ENCODE measurements around the gene ETV6. TPM values are rescaled to one million over a fixed set of nuclear protein-coding genes. Genes with fewer than 3 reads are reported as not detected.
"Not testable (repeated sequence)": the region's sequence is repeated elsewhere in the genome, so short reads cannot be mapped to it uniquely, and the experiment has no call there.

The ETV6 gene
- total RNA-seq: 23.4 TPM

GRCh38 chr12:11649413-11650285 lies at the start of gene ETV6:
TSS of gene ETV6 (plus strand) at chr12:11649674. CDS start at chr12:11650128, 454 bp downstream.
- peak; percentile 67 for ATAC-seq

- no peak for ATAC-seq
Observed at GRCh38 chr12:11600199-11600598, 49.3 kb upstream of the ETV6 start.

GRCh38 chr12:11601647-11602046 lies 47.8 kb upstream of the ETV6 start:
- no peak for ATAC-seq

- ATAC-seq: no peak
Observed at GRCh38 chr12:11607313-11608081, 42.0 kb upstream of the ETV6 start.

GRCh38 chr12:11609045-11609444 lies 40.4 kb upstream of the ETV6 start:
- no peak for ATAC-seq

DNA sequence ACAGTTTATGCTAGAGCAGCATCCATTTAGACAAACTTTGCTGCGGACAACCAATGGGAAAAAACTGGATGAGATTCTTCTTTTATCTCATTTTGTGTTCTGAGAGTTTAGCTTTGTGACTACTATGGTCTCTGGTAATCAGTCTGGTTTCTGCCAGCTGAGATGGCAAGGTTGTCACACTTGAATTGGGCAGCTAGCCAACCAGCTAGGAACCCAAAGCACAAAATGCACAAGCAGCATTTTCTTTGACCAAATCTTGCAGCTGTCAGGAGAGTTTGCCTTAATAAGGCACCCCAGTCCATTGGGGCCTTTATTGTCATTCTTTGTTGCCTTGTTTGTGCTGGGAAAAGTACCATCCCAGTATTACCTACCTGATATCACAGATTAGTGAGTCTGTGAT lies 34.0 kb upstream of the ETV6 start:
- no peak for ATAC-seq

DNA sequence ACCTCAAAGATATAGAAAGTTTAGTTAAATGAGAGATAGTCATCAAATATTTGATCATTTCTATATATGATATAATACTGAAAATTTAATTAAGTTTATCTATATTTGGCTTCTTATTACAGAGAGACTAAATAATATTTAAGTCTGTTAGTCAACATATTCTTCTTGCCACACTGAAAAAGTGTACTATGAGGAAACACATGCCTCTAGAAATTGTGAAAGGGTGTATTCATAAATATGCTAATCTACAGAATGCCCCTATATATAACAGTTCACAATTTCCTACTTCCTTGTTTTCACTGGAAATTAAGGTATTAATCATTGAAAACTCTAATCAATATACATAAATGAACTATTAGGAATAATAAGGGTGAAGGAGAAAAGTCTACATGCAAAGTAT lies 31.4 kb upstream of the ETV6 start:
- ATAC-seq: no peak

DNA sequence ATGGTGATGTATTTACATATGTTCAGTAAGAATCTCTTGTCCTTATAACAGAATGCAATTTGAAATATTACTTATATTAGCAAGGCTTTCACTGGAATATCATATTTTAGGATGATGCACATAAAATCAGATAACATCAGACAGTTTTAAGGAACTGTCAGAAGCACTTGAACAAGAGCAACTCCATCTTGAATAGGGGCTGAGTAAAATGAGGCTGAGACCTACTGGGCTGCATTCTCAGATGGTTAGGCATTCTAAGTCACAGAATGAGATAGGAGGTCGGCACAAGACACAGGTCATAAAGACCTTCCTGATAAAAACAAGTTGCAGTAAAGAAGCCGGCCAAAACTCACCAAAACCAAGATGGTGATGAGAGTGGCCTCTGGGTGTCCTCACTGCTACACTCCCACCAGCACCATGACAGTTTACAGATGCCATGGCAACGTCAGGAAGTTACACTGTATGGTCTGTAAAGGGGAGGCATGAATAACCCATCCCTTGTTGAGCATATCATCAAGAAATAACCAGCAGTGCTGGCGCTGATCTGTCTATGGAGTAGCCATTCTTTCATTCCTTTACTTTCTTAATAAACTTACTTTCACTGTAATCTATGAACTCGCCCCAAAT lies 27.6 kb upstream of the ETV6 start:
- no peak for ATAC-seq

GRCh38 chr12:11622876-11623281 lies 26.6 kb upstream of the ETV6 start:
- ATAC-seq: no peak

- no peak for ATAC-seq
Observed at GRCh38 chr12:11623382-11623781, 26.1 kb upstream of the ETV6 start.

DNA sequence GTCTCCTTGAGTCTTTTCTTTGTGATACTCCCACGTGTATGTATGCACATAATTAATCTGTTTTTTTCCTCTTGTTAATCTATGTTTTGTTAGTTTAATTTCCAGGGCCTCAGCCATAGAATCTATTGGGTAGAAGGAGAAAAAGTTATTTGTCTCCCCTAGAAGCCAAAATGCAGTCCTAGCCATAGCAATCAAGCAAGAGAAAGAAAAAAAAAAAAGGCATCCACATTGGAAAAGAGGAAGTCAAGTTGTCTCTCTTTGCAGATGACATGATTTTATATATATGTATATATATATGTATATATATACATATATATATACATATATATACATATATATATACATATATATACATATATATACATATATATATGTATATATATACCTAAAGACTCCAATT lies 25.4 kb upstream of the ETV6 start:
- no peak for ATAC-seq

GRCh38 chr12:11627709-11628108 lies 21.8 kb upstream of the ETV6 start:
- ATAC-seq: not testable (repeated sequence)

GRCh38 chr12:11628353-11628752 lies 21.1 kb upstream of the ETV6 start:
- no peak for ATAC-seq

DNA sequence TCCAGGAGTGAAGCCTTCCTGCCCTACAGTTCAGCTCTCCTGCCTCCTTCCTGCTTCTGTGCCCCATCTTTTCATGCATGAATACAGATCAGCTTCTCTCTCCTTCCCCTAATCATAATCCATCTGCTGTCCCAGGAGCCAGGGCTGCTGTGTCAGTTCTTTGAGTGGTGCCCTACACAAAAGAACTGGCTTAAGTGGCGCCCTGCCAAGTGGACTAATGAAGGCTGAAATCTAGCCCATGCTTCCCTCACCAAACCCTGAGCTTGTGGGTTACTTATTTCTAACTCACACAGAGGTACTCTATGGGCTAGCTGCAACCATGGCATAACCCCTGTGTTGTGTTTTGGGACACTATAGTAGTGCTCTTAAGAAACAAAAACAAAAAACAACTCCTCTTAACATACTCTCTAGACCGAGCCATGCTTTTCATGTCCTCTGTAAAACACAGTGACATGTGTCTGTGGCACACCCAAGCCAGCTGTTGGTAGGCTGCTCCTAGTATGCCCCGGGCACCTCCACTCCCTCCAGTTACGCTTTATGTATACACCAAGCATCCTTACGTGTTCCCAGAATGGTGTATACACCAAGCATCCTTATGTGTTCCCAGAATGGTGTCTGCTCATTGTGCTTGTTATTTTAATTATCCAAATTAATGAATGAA lies 19.3 kb upstream of the ETV6 start:
- peak; percentile 8 for ATAC-seq

DNA sequence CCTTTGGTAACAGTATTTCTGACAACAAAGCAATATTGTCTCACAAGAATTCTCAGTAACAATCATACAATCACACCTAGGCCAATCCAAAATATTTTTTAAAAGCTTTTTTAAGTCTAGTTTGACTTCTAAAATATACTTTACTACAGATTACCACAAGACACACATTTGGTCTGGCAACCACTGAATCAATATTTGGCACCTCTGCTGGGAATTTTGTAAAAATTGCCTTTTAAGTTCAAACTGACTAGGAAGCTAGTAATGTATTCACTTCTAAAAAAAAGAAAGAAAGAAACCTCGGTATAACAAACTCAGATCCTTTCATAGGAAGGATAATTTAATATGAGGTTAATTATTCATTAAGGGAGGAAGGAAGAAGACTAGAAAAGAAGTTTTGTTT lies 18.2 kb upstream of the ETV6 start:
- ATAC-seq: no peak

- ATAC-seq: not testable (repeated sequence)
Observed at GRCh38 chr12:11631881-11632280, 17.6 kb upstream of the ETV6 start.

DNA sequence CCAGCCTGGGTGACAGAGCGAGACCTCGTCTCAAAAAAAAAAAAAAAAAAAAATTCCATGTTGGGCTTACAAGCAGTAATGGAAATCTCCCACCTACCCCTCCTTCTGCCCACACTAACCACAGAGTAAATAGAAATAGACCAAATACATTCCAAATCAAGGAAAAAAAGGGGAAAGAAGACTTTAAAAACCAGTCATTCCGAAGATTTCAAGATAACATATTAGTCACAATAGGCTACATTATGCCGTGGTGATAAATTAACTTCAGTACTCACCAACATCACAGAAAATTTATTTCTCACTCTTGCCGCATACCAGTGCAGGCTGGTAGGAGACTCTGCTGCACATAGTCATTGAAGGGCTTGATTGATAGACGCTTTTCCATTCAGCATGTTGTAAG lies 15.5 kb upstream of the ETV6 start:
- ATAC-seq: no peak

DNA sequence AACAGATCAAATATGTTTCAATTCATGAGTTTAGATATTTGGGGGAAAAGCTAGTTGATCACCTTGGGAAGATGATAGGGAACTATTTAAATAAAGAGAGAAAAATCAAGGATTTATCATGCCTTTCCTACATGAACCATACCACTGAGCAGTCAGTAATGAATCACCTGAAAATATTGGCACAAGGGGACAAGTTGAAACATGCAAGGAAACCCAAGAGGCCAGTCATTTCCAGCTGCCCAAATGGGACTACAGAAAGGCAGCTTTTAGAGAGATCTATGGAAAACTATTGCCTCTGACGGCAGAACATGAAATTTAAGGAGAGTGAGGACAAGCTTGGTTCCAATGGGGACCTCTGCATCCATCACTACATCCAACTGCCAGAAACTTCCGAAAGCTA lies 14.1 kb upstream of the ETV6 start:
- no peak for ATAC-seq

GRCh38 chr12:11638315-11638916 lies 11.1 kb upstream of the ETV6 start:
- no peak for ATAC-seq

GRCh38 chr12:11639454-11639853 lies 10.0 kb upstream of the ETV6 start:
- ATAC-seq: no peak

- no peak for ATAC-seq
Observed at GRCh38 chr12:11641522-11641921, 8.0 kb upstream of the ETV6 start.

DNA sequence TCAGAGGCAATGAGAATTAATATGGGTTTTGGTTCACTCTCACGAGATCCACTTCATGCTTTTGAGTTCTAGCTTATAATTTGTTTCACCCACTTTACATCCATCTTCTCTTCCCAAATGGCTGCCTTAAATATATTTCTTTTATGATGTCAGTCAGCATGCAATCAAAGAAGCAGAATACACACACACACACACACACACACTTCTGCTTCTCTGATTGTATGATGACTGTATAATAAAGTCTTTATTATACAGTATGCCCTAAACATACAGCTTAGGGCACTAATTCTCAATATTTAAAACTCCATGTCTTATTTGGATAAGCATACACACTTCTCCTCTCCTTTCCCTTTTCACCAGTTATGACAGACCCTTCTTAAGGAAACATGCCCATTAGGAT lies 6.7 kb upstream of the ETV6 start:
- no peak for ATAC-seq
